Measurements from ENCODE around the gene VSTM2L.

Gene VSTM2L

GRCh38 chr20:37864298-37864697 is 38.6 kb upstream of the VSTM2L start:
- DNase-seq (ENCODE audit: low read depth): no peak
- TF ChIP-seq, protein P1, sequence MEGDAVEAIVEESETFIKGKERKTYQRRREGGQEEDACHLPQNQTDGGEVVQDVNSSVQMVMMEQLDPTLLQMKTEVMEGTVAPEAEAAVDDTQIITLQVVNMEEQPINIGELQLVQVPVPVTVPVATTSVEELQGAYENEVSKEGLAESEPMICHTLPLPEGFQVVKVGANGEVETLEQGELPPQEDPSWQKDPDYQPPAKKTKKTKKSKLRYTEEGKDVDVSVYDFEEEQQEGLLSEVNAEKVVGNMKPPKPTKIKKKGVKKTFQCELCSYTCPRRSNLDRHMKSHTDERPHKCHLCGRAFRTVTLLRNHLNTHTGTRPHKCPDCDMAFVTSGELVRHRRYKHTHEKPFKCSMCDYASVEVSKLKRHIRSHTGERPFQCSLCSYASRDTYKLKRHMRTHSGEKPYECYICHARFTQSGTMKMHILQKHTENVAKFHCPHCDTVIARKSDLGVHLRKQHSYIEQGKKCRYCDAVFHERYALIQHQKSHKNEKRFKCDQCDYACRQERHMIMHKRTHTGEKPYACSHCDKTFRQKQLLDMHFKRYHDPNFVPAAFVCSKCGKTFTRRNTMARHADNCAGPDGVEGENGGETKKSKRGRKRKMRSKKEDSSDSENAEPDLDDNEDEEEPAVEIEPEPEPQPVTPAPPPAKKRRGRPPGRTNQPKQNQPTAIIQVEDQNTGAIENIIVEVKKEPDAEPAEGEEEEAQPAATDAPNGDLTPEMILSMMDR (IDR thresholded peaks at IDR 0.05; ENCODE audit: control insufficient read depth, insufficient read depth, low read depth, low read length, missing control alignments): no peak
- no peak overlapping the region for H3K4me3 ChIP-seq (ENCODE audit: control insufficient read depth, low read depth, low read length)

GRCh38 chr20:37866051-37866450 is 36.9 kb upstream of the VSTM2L start:
- DNase-seq (ENCODE audit: low read depth): no peak
- TF ChIP-seq, protein P1 (IDR thresholded peaks at IDR 0.05; ENCODE audit: control insufficient read depth, insufficient read depth, low read depth, low read length, missing control alignments): no peak
- H3K4me3 ChIP-seq (ENCODE audit: control insufficient read depth, low read depth, low read length): no peak overlapping the region

DNA sequence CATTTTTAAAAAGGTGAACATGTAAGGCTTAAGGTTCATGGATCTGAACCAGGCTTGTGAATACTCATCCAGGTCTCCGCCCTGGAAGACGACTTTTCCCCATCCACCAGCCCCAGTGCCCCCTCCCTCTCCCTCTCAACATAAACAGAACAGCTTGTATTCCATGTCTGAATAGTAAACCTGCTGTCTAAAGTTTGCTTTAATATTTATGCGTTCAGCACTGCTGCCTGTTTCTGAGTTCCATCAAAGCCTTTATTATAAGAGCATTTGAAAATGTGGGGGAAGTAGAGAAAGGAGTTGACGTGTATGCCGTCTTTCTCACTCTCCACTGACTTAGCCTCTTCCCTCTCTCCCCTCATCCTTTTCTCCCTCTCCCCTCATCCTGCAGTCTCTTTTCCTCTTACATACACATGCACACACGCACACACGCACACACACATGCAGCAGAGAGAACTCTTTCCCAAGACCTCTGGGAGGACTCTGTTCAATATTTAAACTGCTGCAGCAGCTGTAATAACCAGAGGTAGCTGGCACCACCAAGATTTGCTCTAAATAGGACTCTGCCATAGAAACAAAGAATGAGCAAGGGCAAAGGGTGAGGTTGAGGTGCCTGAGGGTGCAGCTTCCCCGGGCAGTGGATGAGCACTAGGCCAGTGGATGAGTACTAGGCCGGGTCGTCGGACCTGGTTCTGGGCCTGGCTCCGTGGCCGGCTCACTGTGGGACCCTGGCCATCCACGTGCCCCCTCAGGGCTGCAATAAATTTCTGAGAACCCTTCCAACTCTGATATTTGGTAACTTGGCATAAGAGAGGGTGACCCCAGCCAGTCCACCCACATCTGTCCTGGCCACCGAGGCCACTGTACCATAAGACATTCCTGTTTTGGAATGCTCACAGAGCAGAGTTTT is 35.4 kb upstream of the VSTM2L start:
- DNase-seq (ENCODE audit: low read depth): no peak
- TF ChIP-seq, protein P1 (IDR thresholded peaks at IDR 0.05; ENCODE audit: control insufficient read depth, insufficient read depth, low read depth, low read length, missing control alignments): no peak
- H3K4me3 ChIP-seq (ENCODE audit: control insufficient read depth, low read depth, low read length): no peak overlapping the region

- TF ChIP-seq, protein P1 (IDR thresholded peaks at IDR 0.05; ENCODE audit: control insufficient read depth, insufficient read depth, low read depth, low read length, missing control alignments): no peak
These were observed 34.0 kb upstream of the VSTM2L start for GRCh38 chr20:37868851-37869333.

DNA sequence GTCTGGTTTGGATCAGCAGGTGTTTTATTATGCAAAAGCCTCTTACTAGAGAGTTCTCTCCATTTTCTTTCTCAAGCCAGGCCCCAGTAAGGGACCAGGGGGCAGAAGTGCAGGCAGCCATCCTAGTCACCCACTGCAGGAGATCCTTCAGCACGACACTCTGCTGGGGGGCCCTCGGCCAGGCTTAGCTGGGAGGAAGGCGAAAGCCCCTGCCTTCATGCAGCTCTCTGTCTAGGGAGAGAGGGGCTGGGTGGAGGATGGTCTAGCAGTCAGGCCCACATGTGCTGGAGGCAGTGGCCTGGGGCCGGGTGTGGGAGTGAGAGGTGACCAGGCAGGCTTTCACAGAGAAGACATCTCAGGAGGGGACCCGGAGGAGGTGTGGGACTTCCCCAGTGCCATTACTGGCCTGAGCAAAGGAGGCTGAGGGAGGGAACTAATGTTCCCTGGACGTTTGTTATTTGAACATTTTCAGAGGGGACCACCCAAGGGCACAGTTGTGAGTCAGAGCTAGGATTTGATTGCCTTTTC is 33.5 kb upstream of the VSTM2L start:
- no peak for DNase-seq (ENCODE audit: low read depth)
- TF ChIP-seq, protein P1 (IDR thresholded peaks at IDR 0.05; ENCODE audit: control insufficient read depth, insufficient read depth, low read depth, low read length, missing control alignments): no peak
- H3K4me3 ChIP-seq (ENCODE audit: control insufficient read depth, low read depth, low read length): no peak overlapping the region

More at GRCh38 chr20:37868851-37869333, 34.0 kb upstream of the VSTM2L start:
- DNase-seq (ENCODE audit: low read depth): no peak
- H3K4me3 ChIP-seq (ENCODE audit: control insufficient read depth, low read depth, low read length): no peak overlapping the region

GRCh38 chr20:37870294-37870693 is 32.6 kb upstream of the VSTM2L start:
- TF ChIP-seq, protein P1 (IDR thresholded peaks at IDR 0.05; ENCODE audit: control insufficient read depth, insufficient read depth, low read depth, low read length, missing control alignments): no peak
- DNase-seq (ENCODE audit: low read depth): no peak
- H3K4me3 ChIP-seq (ENCODE audit: control insufficient read depth, low read depth, low read length): no peak overlapping the region
